ENCODE results near the gene EPHA2. TPM values are rescaled to one million over a fixed set of nuclear protein-coding genes. Genes with fewer than 3 reads are reported as not detected.
A peak's percentile ranks its signal among the peaks of the same experiment; 100 is the strongest.

EPHA2 gene
- total and polyA plus RNA-seq, 12 donors = 0.83 to 49.5 (median 14.8) TPM

- H3K27me3 ChIP-seq = no peaks in the 10 kb centered on the region
- no peak overlapping the region for H3K4me3 ChIP-seq
- 94 to 96% (median 95%) methylated on average over 8 of the region's 8 CpGs for WGBS, 4 donors
- H3K4me1 ChIP-seq (replicated peaks in 1 of 2) = peaks cover 0 to 4% of the 10 kb centered on the region in 2 donors
- TF ChIP-seq POLR2A (IDR thresholded peaks at IDR 0.05) = no peak
- no peak for TF ChIP-seq CTCF (IDR thresholded peaks at IDR 0.05)
- H3K36me3 ChIP-seq (replicated peaks in 1 of 2) = no peaks in the 10 kb centered on the region
- no peak overlapping the region for H3K27ac ChIP-seq
- no peaks in the 10 kb centered on the region for H3K9me3 ChIP-seq (replicated peaks in 1 of 3)
- intact Hi-C loops (cut with DNase I) = no loop called here
- DNase-seq = no peak
Observed at GRCh38 chr1:16117936-16118335, 37.9 kb downstream of the EPHA2 start.

DNA sequence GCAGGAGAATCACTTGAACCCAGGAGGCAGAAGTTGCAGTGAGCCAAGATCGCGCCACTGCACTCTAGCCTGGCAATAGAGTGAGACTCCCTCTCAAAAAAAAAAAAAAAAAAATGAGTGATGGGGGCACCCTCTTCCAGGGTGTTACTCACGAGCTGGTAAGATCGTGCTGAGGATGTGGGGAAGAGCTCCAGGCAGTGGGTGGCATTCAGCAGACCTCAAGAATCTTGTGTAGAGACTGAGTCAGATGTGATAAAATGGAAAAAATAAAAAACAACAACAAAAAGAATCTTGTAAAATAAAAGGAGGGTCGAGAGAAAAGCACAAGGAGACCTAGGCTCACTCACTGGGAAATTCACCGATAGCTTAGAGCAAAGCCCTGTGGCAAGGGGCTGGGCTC, 38.5 kb downstream of the EPHA2 start:
- Histone ChIP-seq H3K4me1 (replicated peaks in 1 of 2) (peaks cover 0 to 5% of the 10 kb centered on the region in 2 donors), H3K27me3 (no peaks in the 10 kb centered on the region), H3K4me3 (no peak overlapping the region), H3K9me3 (replicated peaks in 1 of 3) (no peaks in the 10 kb centered on the region), H3K27ac (no peak overlapping the region), H3K36me3 (replicated peaks in 1 of 2) (no peaks in the 10 kb centered on the region)
- DNase-seq = no peak
- 79 to 85% (median 83%) methylated on average over 6 of the region's 6 CpGs for WGBS, 4 donors
- no peak for TF ChIP-seq POLR2A (IDR thresholded peaks at IDR 0.05)
- TF ChIP-seq CTCF (IDR thresholded peaks at IDR 0.05) = no peak
- intact Hi-C loops (cut with DNase I) = no loop called here

DNA sequence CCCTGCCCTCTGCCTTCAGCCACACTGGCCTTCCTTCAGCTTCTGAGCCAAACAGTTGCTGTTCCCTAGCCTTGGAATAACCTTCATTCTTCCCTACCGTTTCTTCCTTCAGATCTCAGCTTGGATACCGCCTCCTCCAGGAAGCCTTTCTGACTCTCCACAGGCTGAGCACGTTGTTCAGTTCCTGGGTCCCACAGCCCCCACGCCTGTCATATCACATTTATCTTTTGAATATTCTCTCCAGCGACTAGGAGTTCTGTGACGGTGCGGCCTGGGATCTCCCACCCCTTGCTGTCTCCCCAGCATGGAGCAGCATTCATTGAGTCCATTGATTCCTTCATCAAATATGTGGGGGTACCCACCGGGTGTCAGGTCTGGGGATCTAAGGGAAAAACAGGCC, 39.2 kb downstream of the EPHA2 start:
- Histone ChIP-seq H3K27ac (no peak overlapping the region), H3K4me3 (no peak overlapping the region), H3K27me3 (no peaks in the 10 kb centered on the region), H3K36me3 (replicated peaks in 1 of 2) (no peaks in the 10 kb centered on the region), H3K9me3 (replicated peaks in 1 of 3) (no peaks in the 10 kb centered on the region), H3K4me1 (replicated peaks in 1 of 2) (peaks cover 0 to 5% of the 10 kb centered on the region in 2 donors)
- no peak for TF ChIP-seq CTCF (IDR thresholded peaks at IDR 0.05)
- TF ChIP-seq POLR2A (IDR thresholded peaks at IDR 0.05) = no peak
- WGBS, 4 donors = 78 to 82% (median 80%) methylated on average over 8 of the region's 8 CpGs
- intact Hi-C loops (cut with DNase I) = no loop called here
- DNase-seq = no peak

DNA sequence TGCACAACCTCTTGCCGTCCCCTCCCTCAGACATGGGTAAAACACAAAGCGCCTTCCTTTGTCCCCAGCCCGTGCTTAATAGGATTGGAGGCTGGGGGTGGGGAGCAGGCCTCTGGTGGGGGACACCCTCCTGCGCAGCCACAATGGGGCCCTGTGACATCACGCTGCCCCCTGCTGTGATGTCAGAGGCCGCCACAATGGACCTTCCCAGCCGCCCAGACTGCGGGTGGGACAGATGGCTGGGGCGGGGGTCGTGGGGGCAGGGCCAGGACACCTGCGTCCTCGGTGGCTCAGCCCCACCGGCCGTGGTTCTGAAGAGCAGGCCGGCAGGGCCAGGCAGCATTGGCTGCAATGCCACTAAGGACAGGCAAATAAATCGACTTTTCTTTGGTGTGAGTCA, 39.9 kb downstream of the EPHA2 start:
- WGBS, 4 donors = 45 to 73% (median 60%) methylated on average over 8 to 16 of the region's 16 CpGs
- TF ChIP-seq POLR2A (IDR thresholded peaks at IDR 0.05) = no peak
- TF ChIP-seq CTCF (IDR thresholded peaks at IDR 0.05) = no peak
- H3K36me3 ChIP-seq (replicated peaks in 1 of 2) = no peaks in the 10 kb centered on the region
- H3K27ac ChIP-seq = no peak overlapping the region
- DNase-seq = peak in 1 of 7 donors; percentile 35
- no peaks in the 10 kb centered on the region for H3K9me3 ChIP-seq (replicated peaks in 1 of 3)
- no peak overlapping the region for H3K4me3 ChIP-seq
- intact Hi-C loops (cut with DNase I) = no loop called here
- H3K4me1 ChIP-seq (replicated peaks in 1 of 2) = peaks cover 0 to 5% of the 10 kb centered on the region in 2 donors
- no peaks in the 10 kb centered on the region for H3K27me3 ChIP-seq

All from adrenal gland (tissue), 12 donors.